HG03354 (cell line): ENCODE results near the gene HFM1.
"Not testable (repeated sequence)": the region's sequence is repeated elsewhere in the genome, so short reads cannot be mapped to it uniquely, and the experiment has no call there.

Source experiments
- ATAC-seq: cut with Tn5 transposase; IDR thresholded peaks from one replicate; pipeline ENCODE4 v1.9.1; 2021; ENCODE audit warnings: mild to moderate bottlenecking; ENCODE audit not compliant: unreplicated experiment, poor library complexity, severe bottlenecking

The HFM1 gene

DNA sequence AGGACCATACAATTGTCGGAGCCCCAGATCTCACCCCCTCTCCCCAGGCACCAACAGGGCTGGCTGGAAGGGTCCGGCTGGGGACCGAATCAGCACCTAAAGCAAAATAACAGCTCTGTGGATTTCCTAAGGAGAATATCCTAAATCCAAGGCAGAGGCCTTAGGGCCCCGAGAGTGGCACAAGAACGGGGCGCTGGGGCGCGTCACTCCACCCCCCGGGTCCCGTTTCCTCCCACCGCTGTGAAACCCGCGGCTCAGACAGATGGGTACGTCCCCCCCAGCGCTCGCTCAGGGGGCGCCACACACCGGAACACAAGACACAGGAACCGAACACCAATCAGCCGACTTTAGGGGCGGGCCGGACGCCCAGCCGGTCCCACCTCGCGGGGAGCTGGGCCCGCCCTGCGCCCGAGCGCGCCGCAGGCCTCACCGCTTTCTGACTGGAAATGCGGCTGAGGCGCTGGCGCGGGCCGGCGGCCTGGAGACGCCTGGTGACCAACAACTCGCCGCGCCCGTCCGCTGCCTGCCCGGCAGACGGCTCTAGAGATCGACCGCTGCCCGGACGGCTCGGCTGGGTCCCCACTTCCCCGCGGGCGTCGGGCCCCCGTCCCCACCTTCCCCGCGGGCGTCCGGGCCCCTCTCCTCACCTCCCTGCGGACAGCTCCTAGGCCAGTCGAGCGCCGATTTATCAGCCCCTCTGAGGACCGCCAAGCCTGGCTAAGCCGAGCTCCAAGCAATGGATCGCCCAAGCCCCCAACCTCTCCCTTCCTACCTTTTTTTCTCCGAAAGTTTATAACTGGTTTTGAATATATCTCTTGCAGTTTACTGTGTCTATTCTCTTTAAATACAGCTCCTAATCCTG, at the start of gene HFM1:
TSS of gene HFM1 (minus strand) at position 687 of the 862 bp plus-strand sequence. CDS start 3,755 bp downstream, outside the sequence.
- peak; percentile 94 for ATAC-seq

- no peak for ATAC-seq
Measured at GRCh38 chr1:91454136-91454535, 49.5 kb upstream of the HFM1 start.

DNA sequence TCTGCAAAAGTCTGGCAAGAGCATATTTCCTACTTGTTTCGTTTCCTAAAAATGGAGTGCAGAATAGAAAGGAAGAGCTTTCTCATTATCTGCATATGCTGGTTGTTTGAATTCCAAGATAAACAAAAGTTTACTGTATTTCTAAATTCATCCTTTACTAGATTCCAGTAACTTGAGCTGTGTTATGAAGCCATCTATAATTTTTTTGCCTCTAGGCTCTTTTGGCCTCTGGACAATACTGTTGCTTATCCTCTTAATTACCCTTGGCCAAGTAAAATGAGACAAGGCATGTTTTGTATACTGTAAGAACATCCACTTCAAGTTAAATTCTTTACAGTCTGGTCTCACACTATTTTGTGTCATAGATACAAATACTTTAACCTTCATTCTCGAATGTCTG, 45.6 kb upstream of the HFM1 start:
- ATAC-seq, result no peak

GRCh38 chr1:91447782-91448181, 43.1 kb upstream of the HFM1 start:
- ATAC-seq, result not testable (repeated sequence)

DNA sequence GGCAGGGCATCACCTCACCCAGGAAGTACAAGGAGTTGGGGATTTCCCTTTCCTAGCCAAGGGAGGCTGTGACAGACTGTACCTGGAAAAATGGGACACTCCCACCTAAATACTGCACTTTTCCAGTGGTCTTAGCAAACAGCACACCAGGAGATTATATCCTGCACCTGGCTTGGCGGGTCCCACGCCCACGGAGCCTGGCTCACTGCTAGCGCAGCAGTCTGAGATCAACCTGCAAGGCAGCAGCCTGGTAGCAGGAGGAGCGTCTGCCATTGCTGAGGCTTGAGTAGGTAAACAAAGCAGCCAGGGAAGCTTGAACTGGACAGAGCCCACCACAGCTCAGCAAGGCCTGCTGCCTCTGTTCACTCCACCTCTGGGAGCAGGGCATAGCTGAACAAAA, 37.3 kb upstream of the HFM1 start:
- ATAC-seq, result not testable (repeated sequence)

DNA sequence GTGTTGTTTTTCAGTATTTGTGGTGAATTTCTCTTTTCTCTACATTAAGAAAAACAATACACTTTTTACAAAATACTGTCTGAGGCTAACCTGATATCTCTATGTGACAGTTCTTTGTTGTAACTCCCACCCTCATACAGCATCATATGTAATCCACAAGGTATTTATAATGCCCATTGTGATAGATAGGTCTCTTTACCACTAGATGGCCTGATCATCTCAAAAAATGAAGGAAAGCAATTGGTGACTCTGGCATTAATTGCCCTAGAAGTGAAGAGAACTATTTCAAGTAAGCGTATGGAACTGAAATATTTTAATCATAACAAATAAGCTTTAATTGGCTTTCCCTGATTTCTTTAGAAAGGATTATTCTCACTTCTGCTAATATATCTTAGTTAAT, 36.2 kb upstream of the HFM1 start:
- ATAC-seq, result no peak

- ATAC-seq, result no peak
Measured at GRCh38 chr1:91439016-91439415, 34.4 kb upstream of the HFM1 start.

- no peak for ATAC-seq
Measured at GRCh38 chr1:91428182-91428798, 23.7 kb upstream of the HFM1 start.

- ATAC-seq, result no peak
Measured at GRCh38 chr1:91427741-91428140, 23.1 kb upstream of the HFM1 start.

DNA sequence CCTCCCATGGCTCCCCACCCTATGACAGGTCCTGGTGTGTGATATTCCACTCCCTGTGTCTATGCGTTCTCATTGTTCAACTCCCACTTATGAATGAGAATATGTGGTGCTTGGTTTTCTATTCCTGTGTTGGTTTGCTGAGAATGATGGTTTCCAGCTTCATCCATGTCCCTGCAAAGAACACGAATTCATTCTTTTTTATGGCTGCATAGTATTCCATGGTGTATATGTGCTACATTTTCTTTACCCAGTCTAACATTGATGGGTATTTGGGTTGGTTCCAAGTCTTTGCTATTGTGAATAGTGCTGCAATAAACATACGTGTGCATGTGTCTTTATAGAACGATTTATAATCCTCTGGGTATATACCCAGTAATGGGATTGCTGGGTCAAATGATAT, 17.9 kb upstream of the HFM1 start:
- not testable (repeated sequence) for ATAC-seq

GRCh38 chr1:91412371-91412770, 7.7 kb upstream of the HFM1 start:
- ATAC-seq, result no peak

GRCh38 chr1:91406773-91407389, 2.2 kb upstream of the HFM1 start:
- no peak for ATAC-seq

DNA sequence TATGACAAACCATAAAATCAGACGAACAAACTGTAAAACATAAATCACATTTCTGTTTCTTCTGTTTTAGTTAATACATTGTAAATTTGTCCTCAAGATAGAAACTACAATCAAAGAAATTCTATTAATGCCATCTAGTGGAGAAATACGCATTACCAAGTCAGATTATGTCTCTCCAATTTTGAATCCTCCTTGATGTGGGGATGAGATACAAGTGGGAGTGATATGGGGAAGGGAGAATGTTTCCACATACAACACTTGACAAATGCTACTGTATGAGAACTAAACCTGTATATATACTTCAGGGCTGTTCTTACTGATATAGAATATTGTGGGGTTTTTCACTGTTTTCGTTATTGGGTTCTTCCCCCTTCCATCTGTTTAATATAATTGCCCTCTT, 2.6 kb downstream of the HFM1 start:
- no peak for ATAC-seq

DNA sequence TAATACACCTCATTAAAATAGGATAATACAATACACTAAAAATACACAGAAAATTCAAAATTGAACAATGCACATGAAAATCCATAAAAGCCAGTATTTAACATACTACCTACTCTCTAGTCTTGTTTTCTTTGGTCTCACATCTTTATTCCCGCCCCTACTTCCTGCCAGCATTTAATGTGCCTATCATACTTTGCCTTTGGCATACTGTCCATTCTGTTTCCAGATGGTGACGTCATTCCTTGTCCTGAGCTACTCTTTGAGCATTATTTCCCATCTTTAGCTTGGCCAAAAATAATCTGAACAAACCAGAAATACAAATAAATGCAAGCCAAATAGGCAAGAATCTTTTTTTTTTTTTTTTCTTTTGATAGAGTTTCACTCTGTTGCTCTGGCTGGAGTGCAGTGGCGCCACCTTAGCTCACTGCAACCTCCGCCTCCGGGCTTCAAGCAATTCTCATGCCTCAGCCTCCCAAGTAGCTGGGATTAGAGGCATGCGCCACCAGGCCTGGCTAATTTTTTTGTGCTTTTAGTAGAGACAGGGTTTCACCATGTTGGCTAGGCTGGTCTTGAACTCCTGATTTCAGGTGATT, 4.4 kb downstream of the HFM1 start:
- ATAC-seq, result no peak

DNA sequence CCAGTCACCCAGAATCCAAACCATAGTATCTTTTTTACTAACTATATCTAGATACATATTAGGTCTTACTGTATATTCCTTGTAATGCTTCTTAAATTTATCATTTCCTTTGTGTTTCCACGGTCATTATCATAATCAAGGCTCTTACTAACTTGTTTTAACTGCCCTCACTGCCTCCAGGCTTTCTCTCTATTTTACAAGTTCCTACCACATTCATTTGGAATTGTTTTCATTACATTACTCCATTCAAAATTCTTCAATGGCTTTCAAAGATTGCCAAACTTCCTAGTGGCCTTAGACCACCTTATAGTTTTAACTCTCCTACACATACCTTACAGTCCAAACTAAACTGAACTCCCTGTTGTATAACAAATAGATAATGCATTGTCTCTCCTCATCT, 6.3 kb downstream of the HFM1 start:
- ATAC-seq, result no peak

- no peak for ATAC-seq
Measured at GRCh38 chr1:91397605-91398004, 7.0 kb downstream of the HFM1 start.

DNA sequence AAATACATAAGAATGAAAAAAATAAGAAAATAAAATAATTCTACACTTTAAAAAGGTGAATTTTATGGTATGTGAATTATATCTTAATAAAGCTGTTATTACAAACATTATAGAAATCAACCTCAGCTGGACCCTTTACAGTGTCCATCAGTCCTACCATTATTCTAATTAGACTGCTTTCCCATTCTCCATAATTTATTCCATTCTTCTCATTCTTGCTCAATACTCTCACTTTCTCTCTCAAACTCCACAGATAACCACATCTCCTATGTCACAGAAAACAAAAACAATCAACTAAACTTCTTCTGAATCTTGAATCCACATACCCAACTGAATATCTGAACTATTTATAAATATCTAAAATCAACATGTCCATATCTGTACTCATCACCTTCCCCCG, 11.6 kb downstream of the HFM1 start:
- ATAC-seq, result no peak

DNA sequence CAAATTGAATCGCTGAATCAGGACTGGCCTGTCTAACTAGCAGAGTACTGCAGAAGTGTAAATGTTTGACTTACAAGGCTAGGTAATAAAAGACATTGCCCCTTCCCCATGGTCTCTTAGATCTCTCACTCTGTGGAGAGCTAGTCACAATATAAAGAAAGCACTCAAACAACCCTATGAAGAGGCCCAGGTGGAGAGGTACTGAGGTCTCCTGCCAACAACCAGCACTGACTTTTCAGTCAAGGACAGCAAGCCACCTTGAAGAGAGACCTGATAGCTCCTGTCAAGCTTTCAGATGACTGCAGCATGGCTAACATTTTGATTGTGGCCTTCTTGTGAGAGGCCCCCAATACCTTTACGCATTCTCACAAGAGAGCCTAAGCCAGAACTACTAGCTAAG, 18.5 kb downstream of the HFM1 start:
- no peak for ATAC-seq

DNA sequence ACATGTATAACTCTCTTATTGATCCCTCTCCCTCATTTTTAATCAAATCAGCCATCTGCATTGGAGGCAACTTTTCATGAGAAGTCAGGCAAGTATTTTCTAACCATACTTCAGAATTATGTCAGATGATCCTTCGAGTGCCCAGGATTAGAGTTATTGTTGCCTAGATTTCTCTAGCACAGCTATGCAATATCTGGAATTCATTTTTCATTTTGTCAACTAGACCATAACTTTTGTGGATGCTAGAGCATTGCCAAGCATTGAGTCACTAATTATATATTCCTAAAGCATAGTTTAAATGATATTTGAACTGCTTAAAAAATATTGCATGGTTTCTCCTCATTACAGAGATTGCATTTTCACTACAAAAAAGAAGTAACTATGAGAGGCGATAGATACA, 21.2 kb downstream of the HFM1 start:
- no peak for ATAC-seq

DNA sequence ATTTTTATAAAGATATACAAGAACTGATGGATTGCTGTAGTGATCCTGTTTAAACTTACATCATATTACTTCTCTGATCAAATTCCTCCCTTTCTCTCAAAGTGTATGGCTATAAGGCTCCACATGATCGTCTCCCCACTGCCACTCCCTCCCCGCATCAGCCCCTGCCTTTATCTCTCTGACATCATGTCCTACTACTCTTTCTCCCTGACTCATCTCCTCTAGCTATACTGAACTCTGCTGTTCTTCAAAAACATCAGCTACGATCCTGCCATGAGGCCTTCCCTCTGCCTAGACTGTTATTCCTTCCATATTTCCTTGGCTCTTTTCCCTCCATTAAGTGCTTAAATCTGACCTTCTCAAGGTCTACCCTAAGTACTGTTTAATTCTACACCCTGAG, 22.8 kb downstream of the HFM1 start:
- ATAC-seq, result no peak

DNA sequence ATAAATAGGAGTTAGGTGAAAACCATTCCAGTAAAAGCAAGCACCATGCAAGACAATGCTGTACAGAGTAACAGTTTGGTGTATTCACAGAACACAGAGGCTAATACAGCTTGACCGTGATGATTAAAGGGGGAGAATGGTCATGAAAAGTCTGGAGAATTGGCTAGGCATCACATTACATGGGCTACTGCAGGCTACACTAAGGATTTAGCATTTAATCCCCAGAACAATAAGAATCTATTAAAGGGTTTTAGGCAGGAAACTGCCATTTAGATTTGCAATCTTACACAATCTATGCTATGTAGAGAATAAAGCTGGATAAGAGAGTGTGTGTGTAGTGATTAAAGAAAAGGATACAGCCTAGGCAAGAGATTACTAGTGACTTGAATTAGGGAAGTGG, 30.6 kb downstream of the HFM1 start:
- no peak for ATAC-seq
